ENCODE measurements around the gene FAM20C. TPM values are rescaled to one million over a fixed set of nuclear protein-coding genes. Genes with fewer than 3 reads are reported as not detected.

FAM20C gene
- polyA plus RNA-seq, 1 experiment = 32.5 TPM

- no peak for DNase-seq (ENCODE audit: low read depth)
- CTCF ChIA-PET = no interaction called here
- no peaks in the 10 kb centered on the region for H3K36me3 ChIP-seq (ENCODE audit: control insufficient read depth, insufficient read depth, low read length)
- POLR2A ChIA-PET = no interaction called here
- peaks cover 20% of the 10 kb centered on the region for H3K27me3 ChIP-seq (ENCODE audit: control insufficient read depth, insufficient read depth, low read length)
- no peak overlapping the region for H3K4me3 ChIP-seq (ENCODE audit: low read depth, low read length)
- TF ChIP-seq, protein P1, sequence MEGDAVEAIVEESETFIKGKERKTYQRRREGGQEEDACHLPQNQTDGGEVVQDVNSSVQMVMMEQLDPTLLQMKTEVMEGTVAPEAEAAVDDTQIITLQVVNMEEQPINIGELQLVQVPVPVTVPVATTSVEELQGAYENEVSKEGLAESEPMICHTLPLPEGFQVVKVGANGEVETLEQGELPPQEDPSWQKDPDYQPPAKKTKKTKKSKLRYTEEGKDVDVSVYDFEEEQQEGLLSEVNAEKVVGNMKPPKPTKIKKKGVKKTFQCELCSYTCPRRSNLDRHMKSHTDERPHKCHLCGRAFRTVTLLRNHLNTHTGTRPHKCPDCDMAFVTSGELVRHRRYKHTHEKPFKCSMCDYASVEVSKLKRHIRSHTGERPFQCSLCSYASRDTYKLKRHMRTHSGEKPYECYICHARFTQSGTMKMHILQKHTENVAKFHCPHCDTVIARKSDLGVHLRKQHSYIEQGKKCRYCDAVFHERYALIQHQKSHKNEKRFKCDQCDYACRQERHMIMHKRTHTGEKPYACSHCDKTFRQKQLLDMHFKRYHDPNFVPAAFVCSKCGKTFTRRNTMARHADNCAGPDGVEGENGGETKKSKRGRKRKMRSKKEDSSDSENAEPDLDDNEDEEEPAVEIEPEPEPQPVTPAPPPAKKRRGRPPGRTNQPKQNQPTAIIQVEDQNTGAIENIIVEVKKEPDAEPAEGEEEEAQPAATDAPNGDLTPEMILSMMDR (IDR thresholded peaks at IDR 0.05; ENCODE audit: insufficient read depth, low read depth, low read length) = no peak
Observed at GRCh38 chr7:286266-286665, 93.9 kb downstream of the FAM20C start.

DNA sequence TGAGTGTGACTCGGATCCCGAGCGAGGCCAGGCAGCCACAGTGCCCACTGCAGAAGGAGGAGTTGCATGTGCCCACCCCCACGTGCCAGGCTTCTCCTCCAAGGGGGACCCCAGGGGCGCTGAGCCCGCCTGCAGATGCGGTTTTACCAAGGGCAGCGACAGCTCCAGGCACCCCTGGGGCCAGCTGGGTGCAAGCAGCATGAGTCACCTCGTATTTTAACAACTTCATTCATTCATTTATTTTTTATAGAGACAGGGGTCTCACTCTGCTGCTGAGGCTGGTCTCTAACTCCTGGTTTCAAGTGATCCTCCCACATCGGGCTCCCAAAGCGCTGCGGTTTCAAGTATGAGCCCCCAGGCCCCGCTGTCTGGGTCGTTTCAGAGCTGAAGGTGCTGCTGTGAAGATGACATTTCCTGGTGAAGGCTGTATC is 96.3 kb downstream of the FAM20C start:
- peaks cover 28% of the 10 kb centered on the region for H3K27me3 ChIP-seq (ENCODE audit: control insufficient read depth, insufficient read depth, low read length)
- no peak overlapping the region for H3K4me3 ChIP-seq (ENCODE audit: low read depth, low read length)
- no peaks in the 10 kb centered on the region for H3K36me3 ChIP-seq (ENCODE audit: control insufficient read depth, insufficient read depth, low read length)
- CTCF ChIA-PET = no interaction called here
- POLR2A ChIA-PET = no interaction called here
- no peak for DNase-seq (ENCODE audit: low read depth)
- TF ChIP-seq, protein P1 (IDR thresholded peaks at IDR 0.05; ENCODE audit: insufficient read depth, low read depth, low read length) = no peak

- peaks cover 32% of the 10 kb centered on the region for H3K27me3 ChIP-seq (ENCODE audit: control insufficient read depth, insufficient read depth, low read length)
- POLR2A ChIA-PET = no interaction called here
- CTCF ChIA-PET = no interaction called here
- no peak overlapping the region for H3K4me3 ChIP-seq (ENCODE audit: low read depth, low read length)
- TF ChIP-seq, protein P1 (IDR thresholded peaks at IDR 0.05; ENCODE audit: insufficient read depth, low read depth, low read length) = no peak
- no peaks in the 10 kb centered on the region for H3K36me3 ChIP-seq (ENCODE audit: control insufficient read depth, insufficient read depth, low read length)
- DNase-seq (ENCODE audit: low read depth) = no peak
Observed at GRCh38 chr7:289209-289755, 96.9 kb downstream of the FAM20C start.

GRCh38 chr7:289756-290553 is 97.6 kb downstream of the FAM20C start, which contains the start of gene FOXL3:
Gene FOXL3 (plus strand): TSS chr7:290170. CDS start chr7:290170, 0 bp downstream.
- TF ChIP-seq, protein P1 (IDR thresholded peaks at IDR 0.05; ENCODE audit: insufficient read depth, low read depth, low read length) = no peak
- Histone ChIP-seq H3K27me3 (ENCODE audit: control insufficient read depth, insufficient read depth, low read length) (peaks cover 31% of the 10 kb centered on the region), H3K36me3 (ENCODE audit: control insufficient read depth, insufficient read depth, low read length) (no peaks in the 10 kb centered on the region), H3K4me3 (ENCODE audit: low read depth, low read length) (no peak within 1 kb of the TSS)
- POLR2A ChIA-PET = no interaction called here
- DNase-seq (ENCODE audit: low read depth) = no peak
- CTCF ChIA-PET = no interaction called here

GRCh38 chr7:290554-291372 is 98.4 kb downstream of the FAM20C start:
- TF ChIP-seq, protein P1 (IDR thresholded peaks at IDR 0.05; ENCODE audit: insufficient read depth, low read depth, low read length) = no peak
- no peaks in the 10 kb centered on the region for H3K36me3 ChIP-seq (ENCODE audit: control insufficient read depth, insufficient read depth, low read length)
- H3K27me3 ChIP-seq (ENCODE audit: control insufficient read depth, insufficient read depth, low read length) = peaks cover 26% of the 10 kb centered on the region
- DNase-seq (ENCODE audit: low read depth) = no peak
- CTCF ChIA-PET = no interaction called here
- H3K4me3 ChIP-seq (ENCODE audit: low read depth, low read length) = no peak overlapping the region
- POLR2A ChIA-PET = no interaction called here

All from BJ (cell line).